ENCODE data around the gene NTMT2. TPM values are rescaled to one million over a fixed set of nuclear protein-coding genes. Genes with fewer than 3 reads are reported as not detected.

The NTMT2 gene
- total and polyA plus RNA-seq, 9 of the 15 experiments (the other 6 are each of a cell fraction or from before 2014, with no cell fraction given) = not detected

DNA sequence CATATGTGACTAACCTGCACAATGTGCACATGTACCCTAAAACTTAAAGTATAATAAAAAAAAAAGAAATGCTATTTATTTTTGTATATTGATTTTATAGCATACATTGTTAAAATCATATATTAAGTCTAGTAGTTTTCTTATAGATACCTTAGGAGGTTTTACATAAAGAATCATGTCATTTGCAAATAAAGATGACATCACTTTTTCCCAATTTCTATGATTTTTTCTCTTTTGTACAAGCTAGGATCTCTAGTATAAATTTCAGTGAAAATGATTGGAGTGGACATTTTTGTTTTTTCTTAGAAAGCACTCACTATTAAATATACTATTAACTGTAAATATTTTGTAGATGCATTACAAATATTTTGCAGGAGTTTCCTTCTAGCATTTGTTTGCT, 20.5 kb upstream of the NTMT2 start:
- H3K4me2 ChIP-seq (ENCODE audit: insufficient read depth, low read length) = no peak overlapping the region
- H2AFZ ChIP-seq (ENCODE audit: low read depth, low read length) = no peak overlapping the region
- H3K9ac ChIP-seq (ENCODE audit: insufficient read depth in 1 of 2, low read depth in 2 of 2, low read length in 2 of 2) = no peak overlapping the region
- no peaks in the 10 kb centered on the region for H3K36me3 ChIP-seq (ENCODE audit: control insufficient read depth, insufficient read depth, low read length)
- H3K4me1 ChIP-seq (replicated peaks in 1 of 2; ENCODE audit: control insufficient read depth in 2 of 2, insufficient read depth in 2 of 2, low read length in 2 of 2) = no peaks in the 10 kb centered on the region
- no peaks in the 10 kb centered on the region for H3K9me3 ChIP-seq (replicated peaks; ENCODE audit: control insufficient read depth, insufficient read depth, low read depth, low read length)
- FAIRE-seq = no peak
- no TSS peak for BruUV-seq (replicated peaks)
- no peaks in the 10 kb centered on the region for H4K20me1 ChIP-seq (replicated peaks; ENCODE audit: control insufficient read depth, insufficient read depth, low read length)
- DNase-seq (ENCODE audit: extremely low read depth in 1 of 4, low spot score in 3 of 4) = no peak
- CTCF ChIA-PET (ENCODE audit: low intra/inter-chr PET ratio) = no interaction called here
- POLR2A ChIA-PET = no interaction called here
- H3K27me3 ChIP-seq (ENCODE audit: control insufficient read depth in 2 of 2, insufficient read depth in 2 of 2, low read length in 2 of 2) = no peaks in the 10 kb centered on the region
- H3K27ac ChIP-seq (ENCODE audit: extremely low read depth, low read depth, low read length) = no peak overlapping the region
- TF ChIP-seq, protein P1, sequence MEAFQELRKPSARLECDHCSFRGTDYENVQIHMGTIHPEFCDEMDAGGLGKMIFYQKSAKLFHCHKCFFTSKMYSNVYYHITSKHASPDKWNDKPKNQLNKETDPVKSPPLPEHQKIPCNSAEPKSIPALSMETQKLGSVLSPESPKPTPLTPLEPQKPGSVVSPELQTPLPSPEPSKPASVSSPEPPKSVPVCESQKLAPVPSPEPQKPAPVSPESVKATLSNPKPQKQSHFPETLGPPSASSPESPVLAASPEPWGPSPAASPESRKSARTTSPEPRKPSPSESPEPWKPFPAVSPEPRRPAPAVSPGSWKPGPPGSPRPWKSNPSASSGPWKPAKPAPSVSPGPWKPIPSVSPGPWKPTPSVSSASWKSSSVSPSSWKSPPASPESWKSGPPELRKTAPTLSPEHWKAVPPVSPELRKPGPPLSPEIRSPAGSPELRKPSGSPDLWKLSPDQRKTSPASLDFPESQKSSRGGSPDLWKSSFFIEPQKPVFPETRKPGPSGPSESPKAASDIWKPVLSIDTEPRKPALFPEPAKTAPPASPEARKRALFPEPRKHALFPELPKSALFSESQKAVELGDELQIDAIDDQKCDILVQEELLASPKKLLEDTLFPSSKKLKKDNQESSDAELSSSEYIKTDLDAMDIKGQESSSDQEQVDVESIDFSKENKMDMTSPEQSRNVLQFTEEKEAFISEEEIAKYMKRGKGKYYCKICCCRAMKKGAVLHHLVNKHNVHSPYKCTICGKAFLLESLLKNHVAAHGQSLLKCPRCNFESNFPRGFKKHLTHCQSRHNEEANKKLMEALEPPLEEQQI (IDR thresholded peaks at IDR 0.05) = no peak
- TF ChIP-seq, protein P2, sequence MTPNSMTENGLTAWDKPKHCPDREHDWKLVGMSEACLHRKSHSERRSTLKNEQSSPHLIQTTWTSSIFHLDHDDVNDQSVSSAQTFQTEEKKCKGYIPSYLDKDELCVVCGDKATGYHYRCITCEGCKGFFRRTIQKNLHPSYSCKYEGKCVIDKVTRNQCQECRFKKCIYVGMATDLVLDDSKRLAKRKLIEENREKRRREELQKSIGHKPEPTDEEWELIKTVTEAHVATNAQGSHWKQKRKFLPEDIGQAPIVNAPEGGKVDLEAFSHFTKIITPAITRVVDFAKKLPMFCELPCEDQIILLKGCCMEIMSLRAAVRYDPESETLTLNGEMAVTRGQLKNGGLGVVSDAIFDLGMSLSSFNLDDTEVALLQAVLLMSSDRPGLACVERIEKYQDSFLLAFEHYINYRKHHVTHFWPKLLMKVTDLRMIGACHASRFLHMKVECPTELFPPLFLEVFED (CRISPR knock-in tag; conservative IDR thresholded peaks at IDR 0.05) = no peak
- TF ChIP-seq FOS (IDR thresholded peaks at IDR 0.05; ENCODE audit: extremely low read depth, insufficient read length) = no peak
- TF ChIP-seq, protein P3, sequence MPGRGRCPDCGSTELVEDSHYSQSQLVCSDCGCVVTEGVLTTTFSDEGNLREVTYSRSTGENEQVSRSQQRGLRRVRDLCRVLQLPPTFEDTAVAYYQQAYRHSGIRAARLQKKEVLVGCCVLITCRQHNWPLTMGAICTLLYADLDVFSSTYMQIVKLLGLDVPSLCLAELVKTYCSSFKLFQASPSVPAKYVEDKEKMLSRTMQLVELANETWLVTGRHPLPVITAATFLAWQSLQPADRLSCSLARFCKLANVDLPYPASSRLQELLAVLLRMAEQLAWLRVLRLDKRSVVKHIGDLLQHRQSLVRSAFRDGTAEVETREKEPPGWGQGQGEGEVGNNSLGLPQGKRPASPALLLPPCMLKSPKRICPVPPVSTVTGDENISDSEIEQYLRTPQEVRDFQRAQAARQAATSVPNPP (IDR thresholded peaks at IDR 0.05; ENCODE audit: borderline replicate concordance, insufficient read depth, insufficient read length) = no peak
- no peak for TF ChIP-seq SAFB2 (IDR thresholded peaks at IDR 0.05; ENCODE audit: borderline replicate concordance, low read depth, low read length, severe bottlenecking)
- TF ChIP-seq RBBP5 (IDR thresholded peaks at IDR 0.05; ENCODE audit: borderline replicate concordance, insufficient read depth, low read length, poor library complexity, severe bottlenecking) = no peak
- TF ChIP-seq KLF10 (CRISPR knock-in tag; IDR thresholded peaks at IDR 0.05) = no peak
- no peak for TF ChIP-seq ELF4 (CRISPR knock-in tag; IDR thresholded peaks at IDR 0.05)
- in situ Hi-C loops (cut with MboI) = no loop called here
- intact Hi-C loops (cut with micrococcal nuclease) = no loop called here
- H3K4me3 ChIP-seq = no peak overlapping the region
- ATAC-seq = no peak
- H3K9me1 ChIP-seq (ENCODE audit: control insufficient read depth, insufficient read depth, low read length) = no peaks in the 10 kb centered on the region
- H3K79me2 ChIP-seq (ENCODE audit: control insufficient read depth, insufficient read depth, low read length) = no peaks in the 10 kb centered on the region
